ENCODE results near the gene ZDHHC14.

ZDHHC14 gene

GRCh38 chr6:157667211-157668008 is 286.4 kb downstream of the ZDHHC14 start:
- H3K4me2 ChIP-seq = peak overlapping the region in 7 of 11 experiments; percentile 5 to 63 (median 20); a peak in 8 of 22 replicates
- H3K4me1 ChIP-seq = peaks cover 12 to 29% (median 20%) of the 10 kb centered on the region in 10 experiments
- H4K20me1 ChIP-seq = no peaks in the 10 kb centered on the region
- no peaks in the 10 kb centered on the region for H3K27me3 ChIP-seq
- TF ChIP-seq Cebpa-rat (IDR thresholded peaks at IDR 0.05) = no peak
- H3K9me3 ChIP-seq (replicated peaks in 1 of 11) = peaks cover 0 to 15% (median 9%) of the 10 kb centered on the region in 11 experiments; a peak in 13 of 22 replicates
- H3K9ac ChIP-seq = peak overlapping the region in 3 of 11 experiments; percentile 47 to 53 (median 50); a peak in 3 of 22 replicates
- peak overlapping the region in 5 of 11 experiments; percentile 9 to 70 (median 17); a peak in 7 of 22 replicates for H3K27ac ChIP-seq
- no peak overlapping the region for H3K4me3 ChIP-seq
- peaks cover 0 to 19% (median 0%) of the 10 kb centered on the region in 11 experiments; a peak in 7 of 22 replicates for H3K36me3 ChIP-seq

GRCh38 chr6:157668009-157668401 is 287.0 kb downstream of the ZDHHC14 start:
- no peak overlapping the region for H3K4me3 ChIP-seq
- peak overlapping the region in 4 of 11 experiments; percentile 9 to 70 (median 34); a peak in 6 of 22 replicates for H3K27ac ChIP-seq
- TF ChIP-seq Cebpa-rat (IDR thresholded peaks at IDR 0.05) = no peak
- peaks cover 0 to 21% (median 0%) of the 10 kb centered on the region in 11 experiments; a peak in 7 of 22 replicates for H3K36me3 ChIP-seq
- H3K27me3 ChIP-seq = no peaks in the 10 kb centered on the region
- peaks cover 12 to 29% (median 20%) of the 10 kb centered on the region in 10 experiments for H3K4me1 ChIP-seq
- peak overlapping the region in 2 of 11 experiments; percentile 38 to 50; a peak in 2 of 22 replicates for H3K9ac ChIP-seq
- peaks cover 0 to 15% (median 9%) of the 10 kb centered on the region in 11 experiments; a peak in 13 of 22 replicates for H3K9me3 ChIP-seq (replicated peaks in 1 of 11)
- H4K20me1 ChIP-seq = no peaks in the 10 kb centered on the region
- peak overlapping the region in 4 of 11 experiments; percentile 13 to 63 (median 42); a peak in 6 of 22 replicates for H3K4me2 ChIP-seq

GRCh38 chr6:157668713-157669112 is 287.7 kb downstream of the ZDHHC14 start:
- Histone ChIP-seq H3K36me3 (peaks cover 0 to 18% (median 0%) of the 10 kb centered on the region in 11 experiments; a peak in 7 of 22 replicates), H3K9ac (no peak overlapping the region), H3K27me3 (no peaks in the 10 kb centered on the region), H3K4me2 (0 out of 22 replicates have a peak overlapping the region, but pooled peaks of 1 of the 11 experiments have one; percentile 70), H3K4me1 (peaks cover 12 to 29% (median 20%) of the 10 kb centered on the region in 10 experiments), H3K4me3 (no peak overlapping the region), H3K9me3 (replicated peaks in 1 of 11) (peaks cover 0 to 9% (median 5%) of the 10 kb centered on the region in 11 experiments; a peak in 13 of 22 replicates), H4K20me1 (no peaks in the 10 kb centered on the region), H3K27ac (no peak overlapping the region)
- no peak for TF ChIP-seq Cebpa-rat (IDR thresholded peaks at IDR 0.05)

- TF ChIP-seq Cebpa-rat (IDR thresholded peaks at IDR 0.05) = no peak
- H3K27me3 ChIP-seq = no peaks in the 10 kb centered on the region
- peak overlapping the region; percentile 12 to 70 (median 53); a peak in 20 of 22 replicates for H3K4me2 ChIP-seq
- peaks cover 12 to 29% (median 20%) of the 10 kb centered on the region in 10 experiments for H3K4me1 ChIP-seq
- H4K20me1 ChIP-seq = no peaks in the 10 kb centered on the region
- H3K27ac ChIP-seq = no peak overlapping the region
- no peak overlapping the region for H3K4me3 ChIP-seq
- H3K9ac ChIP-seq = peak overlapping the region in 3 of 11 experiments; percentile 15 to 30 (median 22); a peak in 3 of 22 replicates
- H3K9me3 ChIP-seq (replicated peaks in 1 of 11) = peaks cover 0 to 3% (median 0%) of the 10 kb centered on the region in 11 experiments; a peak in 3 of 22 replicates
- peaks cover 0 to 14% (median 0%) of the 10 kb centered on the region in 11 experiments; a peak in 6 of 22 replicates for H3K36me3 ChIP-seq
These were observed 288.3 kb downstream of the ZDHHC14 start for GRCh38 chr6:157669323-157669722.

GRCh38 chr6:157669747-157670216 is 288.8 kb downstream of the ZDHHC14 start:
- H4K20me1 ChIP-seq = no peaks in the 10 kb centered on the region
- peaks cover 12 to 29% (median 20%) of the 10 kb centered on the region in 10 experiments for H3K4me1 ChIP-seq
- H3K27me3 ChIP-seq = no peaks in the 10 kb centered on the region
- H3K4me2 ChIP-seq = peak overlapping the region; percentile 12 to 70 (median 53); a peak in 20 of 22 replicates
- H3K9me3 ChIP-seq (replicated peaks in 1 of 11) = no peaks in the 10 kb centered on the region; a peak in 1 of 22 replicates
- peak overlapping the region in 3 of 11 experiments; percentile 15 to 30 (median 22); a peak in 2 of 22 replicates for H3K9ac ChIP-seq
- peaks cover 0 to 10% (median 0%) of the 10 kb centered on the region in 11 experiments; a peak in 6 of 22 replicates for H3K36me3 ChIP-seq
- H3K27ac ChIP-seq = no peak overlapping the region
- no peak for TF ChIP-seq Cebpa-rat (IDR thresholded peaks at IDR 0.05)
- no peak overlapping the region for H3K4me3 ChIP-seq

GRCh38 chr6:157670466-157671186 is 289.6 kb downstream of the ZDHHC14 start:
- Histone ChIP-seq H3K4me2 (peak overlapping the region in 7 of 11 experiments; percentile 12 to 66 (median 48); a peak in 9 of 22 replicates), H3K9me3 (replicated peaks in 1 of 11) (no peaks in the 10 kb centered on the region; a peak in 1 of 22 replicates), H3K4me3 (no peak overlapping the region), H3K27me3 (no peaks in the 10 kb centered on the region), H3K9ac (no peak overlapping the region), H3K4me1 (peaks cover 12 to 29% (median 20%) of the 10 kb centered on the region in 10 experiments), H4K20me1 (no peaks in the 10 kb centered on the region), H3K27ac (no peak overlapping the region), H3K36me3 (peaks cover 0 to 9% (median 0%) of the 10 kb centered on the region in 11 experiments; a peak in 6 of 22 replicates)
- no peak for TF ChIP-seq Cebpa-rat (IDR thresholded peaks at IDR 0.05)

- H3K9me3 ChIP-seq (replicated peaks in 1 of 11) = no peaks in the 10 kb centered on the region; a peak in 1 of 22 replicates
- H3K27ac ChIP-seq = no peak overlapping the region
- no peaks in the 10 kb centered on the region for H3K27me3 ChIP-seq
- H3K9ac ChIP-seq = no peak overlapping the region
- no peak for TF ChIP-seq Cebpa-rat (IDR thresholded peaks at IDR 0.05)
- H4K20me1 ChIP-seq = peaks cover 0 to 6% (median 0%) of the 10 kb centered on the region in 11 experiments; a peak in 2 of 22 replicates
- H3K36me3 ChIP-seq = peaks cover 0 to 9% (median 0%) of the 10 kb centered on the region in 11 experiments; a peak in 6 of 22 replicates
- H3K4me2 ChIP-seq = no peak overlapping the region
- H3K4me1 ChIP-seq = peaks cover 10 to 23% (median 17%) of the 10 kb centered on the region in 10 experiments; a peak in 19 of 20 replicates
- no peak overlapping the region for H3K4me3 ChIP-seq
These were observed 291.9 kb downstream of the ZDHHC14 start for GRCh38 chr6:157672726-157673412.

- H3K36me3 ChIP-seq = peaks cover 0 to 9% (median 0%) of the 10 kb centered on the region in 11 experiments; a peak in 6 of 22 replicates
- no peak for TF ChIP-seq Cebpa-rat (IDR thresholded peaks at IDR 0.05)
- H3K4me1 ChIP-seq = peaks cover 9 to 21% (median 17%) of the 10 kb centered on the region in 10 experiments; a peak in 18 of 20 replicates
- no peak overlapping the region for H3K27ac ChIP-seq
- no peak overlapping the region for H3K4me2 ChIP-seq
- no peaks in the 10 kb centered on the region for H3K27me3 ChIP-seq
- H4K20me1 ChIP-seq = peaks cover 0 to 6% (median 0%) of the 10 kb centered on the region in 11 experiments; a peak in 2 of 22 replicates
- H3K9ac ChIP-seq = no peak overlapping the region
- no peak overlapping the region for H3K4me3 ChIP-seq
- H3K9me3 ChIP-seq (replicated peaks in 1 of 11) = no peaks in the 10 kb centered on the region; a peak in 1 of 22 replicates
These were observed 292.6 kb downstream of the ZDHHC14 start for GRCh38 chr6:157673596-157673995.

Measured in BLaER1 treated with 17β-estradiol and CSF1 and Interleukin-3, amounts not matched to agents 10 nM and 100 nM (cell line).